IMR-90 (cell line): ENCODE data around the gene CDK2AP2. TPM values are rescaled to one million over a fixed set of nuclear protein-coding genes. Genes with fewer than 3 reads are reported as not detected.

Source experiments
- ATAC-seq: fragments of 200-7000 bp; cut with Tn5 transposase; 2 replicates; pipeline ENCODE4 v1.9.1; 2020; ENCODE audit warnings: low read depth, mild to moderate bottlenecking, moderate library complexity
- BruUV-seq: library from RNA; stranded (reverse); fragments of 400-500 nt; replicated peaks from 2 replicates; lab custom pipeline; 2021; lab: Mats Ljungman, UMichigan
- CTCF ChIA-PET: fragments of 300-600 bp; formaldehyde crosslinking; extraction: SDS; loops from one replicate; lab custom pipeline; 2021; ENCODE audit warnings: antibody characterized with exemption; lab: Yijun Ruan, JAX
- POLR2A ChIA-PET: fragments of 300-600 bp; sonication (Branson Sonifier 250); formaldehyde crosslinking; loops from one replicate; lab custom pipeline; 2022; ENCODE audit warnings: antibody characterized with exemption; ENCODE audit not compliant: unreplicated experiment; lab: Charles Lee
- DNase-seq: peaks from one replicate; pipeline ENCODE4 v3.0.0; 2013
- H2AFZ ChIP-seq: replicated peaks from 2 replicates; pipeline ENCODE3; 2013; ENCODE audit warnings: low read length, mild to moderate bottlenecking; ENCODE audit not compliant: poor library complexity
- H2AK5ac ChIP-seq: 2 replicates; pipeline ENCODE4 v1.6.1; 2013; ENCODE audit warnings: low read depth, low read length, inconsistent platforms
- H2AK9ac ChIP-seq: replicated peaks from 2 replicates; pipeline ENCODE3; 2013; ENCODE audit warnings: mild to moderate bottlenecking, low read depth, low read length, moderate library complexity; ENCODE audit not compliant: poor library complexity
- H2BK120ac ChIP-seq: 2 replicates; pipeline ENCODE4 v1.6.1; 2013; ENCODE audit warnings: low read depth, low read length, inconsistent platforms
- H2BK15ac ChIP-seq: 3 replicates; pipeline ENCODE4 v1.6.1; 2013; ENCODE audit warnings: low read depth, low read length, inconsistent platforms
- H2BK20ac ChIP-seq: 2 replicates; pipeline ENCODE4 v1.6.1; 2013; ENCODE audit warnings: low read depth, mild to moderate bottlenecking, inconsistent platforms, low read length, moderate library complexity
- H2BK5ac ChIP-seq: 2 replicates; pipeline ENCODE4 v1.6.1; 2013; ENCODE audit warnings: mild to moderate bottlenecking, low read depth, low read length, inconsistent platforms; ENCODE audit not compliant: poor library complexity, severe bottlenecking
- H3K14ac ChIP-seq: replicated peaks from 2 replicates; pipeline ENCODE4 v1.6.1; 2013; ENCODE audit warnings: low read depth, low read length, inconsistent platforms
- H3K18ac ChIP-seq: 2 replicates; pipeline ENCODE4 v1.6.1; 2013; ENCODE audit warnings: low read depth, low read length, control low read depth
- H3K23ac ChIP-seq: 2 replicates; pipeline ENCODE4 v1.6.1; 2013; ENCODE audit warnings: low read depth, low read length, inconsistent platforms
- H3K27ac ChIP-seq: 2 replicates; pipeline ENCODE4 v1.5.1; 2013; ENCODE audit warnings: mild to moderate bottlenecking, control low read depth, low read length; ENCODE audit not compliant: insufficient read depth
- H3K27me3 ChIP-seq: 2 replicates; pipeline ENCODE4 v1.6.1; 2013; ENCODE audit warnings: low read length; ENCODE audit not compliant: control insufficient read depth, insufficient read depth
- H3K36me3 ChIP-seq: 2 replicates; pipeline ENCODE4 v1.6.1; 2013; ENCODE audit warnings: low read length, mixed read lengths; ENCODE audit not compliant: control insufficient read depth, insufficient read depth
- H3K4ac ChIP-seq: 2 replicates; pipeline ENCODE4 v1.6.1; 2013; ENCODE audit warnings: low read depth, low read length, inconsistent platforms
- H3K4me1 ChIP-seq: 2 replicates; pipeline ENCODE4 v1.6.1; 2013; ENCODE audit warnings: low read length, mixed read lengths; ENCODE audit not compliant: control insufficient read depth, insufficient read depth
- H3K4me2 ChIP-seq: 2 replicates; pipeline ENCODE4 v1.6.1; 2013; ENCODE audit warnings: low read depth, mild to moderate bottlenecking, control low read depth, low read length, moderate library complexity
- H3K4me3 ChIP-seq: 2 replicates; pipeline ENCODE4 v1.5.1; 2013; ENCODE audit warnings: low read depth, mild to moderate bottlenecking, control low read depth, low read length, moderate library complexity; ENCODE audit not compliant: insufficient read depth
- H3K56ac ChIP-seq: 2 replicates; pipeline ENCODE4 v1.6.1; 2013; ENCODE audit warnings: low read length, inconsistent platforms; ENCODE audit not compliant: insufficient read depth; ENCODE audit errors: extremely low read depth
- H3K79me1 ChIP-seq, 2 experiments: 2 replicates each; pipeline ENCODE4 v1.6.1; 2013; ENCODE audit warnings: low read length in 2 of 2, inconsistent platforms in 1 of 2, low read depth in 1 of 2
- H3K9ac ChIP-seq: 2 replicates; pipeline ENCODE4 v1.6.1; 2013; ENCODE audit warnings: low read depth, low read length, control low read depth
- H3K9me1 ChIP-seq: 2 replicates; pipeline ENCODE4 v1.6.1; 2013; ENCODE audit warnings: low read length, inconsistent platforms; ENCODE audit not compliant: insufficient read depth
- H3K9me3 ChIP-seq: 2 replicates; pipeline ENCODE4 v1.6.1; 2013; ENCODE audit warnings: low read length; ENCODE audit not compliant: control insufficient read depth, insufficient read depth
- H4K20me1 ChIP-seq: 2 replicates; pipeline ENCODE4 v1.6.1; 2013; ENCODE audit warnings: low read length, inconsistent platforms; ENCODE audit not compliant: insufficient read depth
- H4K5ac ChIP-seq: 2 replicates; pipeline ENCODE4 v1.6.1; 2013; ENCODE audit warnings: mild to moderate bottlenecking, low read depth, low read length, control low read depth
- H4K8ac ChIP-seq, 2 experiments: 2 replicates each; pipeline ENCODE4 v1.6.1; 2013; ENCODE audit warnings: low read depth in 2 of 2, low read length in 2 of 2, control low read depth in 1 of 2, inconsistent platforms in 1 of 2
- H4K91ac ChIP-seq: 2 replicates; pipeline ENCODE4 v1.6.1; 2013; ENCODE audit warnings: low read depth, low read length, inconsistent platforms; ENCODE audit not compliant: insufficient read depth
- BHLHE40 ChIP-seq: fragments of 150-350 bp; IDR thresholded peaks from 2 replicates; pipeline ENCODE4 v1.6.1; 2016; ENCODE audit warnings: mild to moderate bottlenecking, low read depth, low read length
- CHD1 ChIP-seq: IDR thresholded peaks from 2 replicates; pipeline ENCODE4 v1.6.1; 2012; ENCODE audit warnings: low read depth, low read length, improper control_type of control experiment
- CTCF ChIP-seq: conservative IDR thresholded peaks from 2 replicates; pipeline ENCODE4 v1.5.1; 2012; ENCODE audit warnings: mild to moderate bottlenecking, low read depth, low read length, improper control_type of control experiment
- MXI1 ChIP-seq: IDR thresholded peaks from 2 replicates; pipeline ENCODE4 v1.6.1; 2012; ENCODE audit warnings: low read depth, mild to moderate bottlenecking, low read length, moderate library complexity, borderline replicate concordance
- NFE2L2 ChIP-seq: fragments of 150-350 bp; IDR thresholded peaks from 2 replicates; pipeline ENCODE4 v1.6.1; 2016; ENCODE audit warnings: low read depth, mild to moderate bottlenecking, low read length
- WGBS, 2 experiments: methylation state at CpG; one replicate each; pipeline versions ENCODE4 v1.1.5 to v1.1.7; 2013; ENCODE audit warnings: missing lambda C conversion rate in 2 of 2; ENCODE audit not compliant: insufficient read length in 1 of 2; ENCODE audit errors: extremely low coverage in 2 of 2; 5-methylcytosine and 5-hydroxymethylcytosine counted together
- dilution Hi-C: fragments of 300-500 bp; cut with HindIII; formaldehyde crosslinking; loops from one replicate; pipeline ENCODE4 v1.14.3; 2018; ENCODE audit warnings: low sequenced_read_pairs; ENCODE audit not compliant: unreplicated experiment
- in situ Hi-C: fragments of 300-500 bp; cut with MboI; formaldehyde crosslinking; loops from 3 replicates; pipeline ENCODE4 v1.14.3; 2019; ENCODE audit warnings: low sequenced_read_pairs, inconsistent platforms, mixed read lengths
- intact Hi-C: fragments of 100-400 bp; cut with micrococcal nuclease; formaldehyde crosslinking; loops from 2 replicates; pipeline ENCODE4 v1.10.0; 2022
- polyA plus RNA-seq, 3 experiments: library from polyadenylated mRNA; depleted of rRNA; stranded (reverse); fragments of >200 nt; gene quantifications; 2 replicates each; pipeline ENCODE4 v1.2.3, GENCODE V29; 2012; ENCODE audit warnings: low replicate concordance in 1 of 3
- total RNA-seq: library from RNA; depleted of rRNA; stranded (reverse); fragments of >200 nt; gene quantifications from 2 replicates; pipeline ENCODE4 v1.2.3, GENCODE V29; 2012

The CDK2AP2 gene
- total and polyA plus RNA-seq, 2 of the 4 experiments (the other 2 are of a cell fraction), result 8.1 to 44.7 TPM

GRCh38 chr11:67492069-67492727 lies 15.8 kb downstream of the CDK2AP2 start:
- 85% methylated on average over 7 of the region's 19 CpGs; no CpG with 5 or more reads in 1 of the 2 experiments for WGBS, 2 experiments
- no peak overlapping the region for H2AK9ac ChIP-seq

More at GRCh38 chr11:67492069-67492727, 15.8 kb downstream of the CDK2AP2 start:
- no peak overlapping the region for H3K18ac ChIP-seq
- H3K4me1 ChIP-seq, result no peaks in the 10 kb centered on the region
- ATAC-seq, result no peak
- no peak overlapping the region for H2BK20ac ChIP-seq
- in situ Hi-C loops, result no loop called here
- no peak overlapping the region for H4K8ac ChIP-seq
- no TSS peak for BruUV-seq
- peaks cover 4% of the 10 kb centered on the region; the same call in 1 of the 2 replicates for H3K9me1 ChIP-seq
- no peak overlapping the region for H3K4ac ChIP-seq
- H2AFZ ChIP-seq, result no peak overlapping the region
- H3K27ac ChIP-seq, result no peak overlapping the region
- H3K14ac ChIP-seq, result no peak overlapping the region
- H4K5ac ChIP-seq, result no peak overlapping the region
- TF ChIP-seq BHLHE40 (no peak), CTCF (no peak), NFE2L2 (no peak), CHD1 (no peak), MXI1 (no peak)
- no peak overlapping the region for H2AK5ac ChIP-seq
- no peaks in the 10 kb centered on the region for H3K79me1 ChIP-seq
- no peak overlapping the region for H2BK5ac ChIP-seq
- no peak overlapping the region for H2BK15ac ChIP-seq
- H3K56ac ChIP-seq, result no peak overlapping the region
- no peaks in the 10 kb centered on the region for H3K9me3 ChIP-seq
- no peak for DNase-seq
- no peaks in the 10 kb centered on the region; the same call in 1 of the 2 replicates for H4K20me1 ChIP-seq
- intact Hi-C loops, result no loop called here
- CTCF ChIA-PET, result no interaction called here
- dilution Hi-C loops, result no loop called here
- no peak overlapping the region for H2BK120ac ChIP-seq
- no peaks in the 10 kb centered on the region for H3K27me3 ChIP-seq
- POLR2A ChIA-PET, result no interaction called here
- H3K9ac ChIP-seq, result no peak overlapping the region
- no peak overlapping the region for H3K4me2 ChIP-seq
- H3K4me3 ChIP-seq, result no peak overlapping the region
- no peak overlapping the region for H4K91ac ChIP-seq
- H3K23ac ChIP-seq, result no peak overlapping the region
- peaks cover 55% of the 10 kb centered on the region for H3K36me3 ChIP-seq
